NCI-H2171 treated with DMSO at 0.1 percent for 48 hours (cell line): ENCODE results near the gene OR6K3.

Experiments used
- DNase-seq: peaks from one replicate; lab custom pipeline; 2025; lab: John Stamatoyannopoulos, UW

OR6K3 gene

GRCh38 chr1:158687037-158687436 lies 33.5 kb downstream of the OR6K3 start:
- DNase-seq, result no peak

GRCh38 chr1:158686111-158687009 lies 34.2 kb downstream of the OR6K3 start, which contains the start of gene SPTA1:
TSS of gene SPTA1 (minus strand) at chr1:158686715. CDS start at chr1:158686517, 198 bp downstream.
- DNase-seq, result no peak

GRCh38 chr1:158685085-158685484 lies 35.4 kb downstream of the OR6K3 start:
- DNase-seq, result no peak

- DNase-seq, result no peak
These were observed 38.9 kb downstream of the OR6K3 start for GRCh38 chr1:158681606-158682005.

- no peak for DNase-seq
These were observed 41.2 kb downstream of the OR6K3 start for GRCh38 chr1:158679289-158679688.

- no peak for DNase-seq
These were observed 44.8 kb downstream of the OR6K3 start for GRCh38 chr1:158675563-158676323.

GRCh38 chr1:158674302-158674701 lies 46.2 kb downstream of the OR6K3 start:
- no peak for DNase-seq
